ENCODE data around the gene EYA2. TPM values are rescaled to one million over a fixed set of nuclear protein-coding genes. Genes with fewer than 3 reads are reported as not detected.

EYA2 gene
- total RNA-seq, 1 experiment from 2014 or later: 0.33 TPM

DNA sequence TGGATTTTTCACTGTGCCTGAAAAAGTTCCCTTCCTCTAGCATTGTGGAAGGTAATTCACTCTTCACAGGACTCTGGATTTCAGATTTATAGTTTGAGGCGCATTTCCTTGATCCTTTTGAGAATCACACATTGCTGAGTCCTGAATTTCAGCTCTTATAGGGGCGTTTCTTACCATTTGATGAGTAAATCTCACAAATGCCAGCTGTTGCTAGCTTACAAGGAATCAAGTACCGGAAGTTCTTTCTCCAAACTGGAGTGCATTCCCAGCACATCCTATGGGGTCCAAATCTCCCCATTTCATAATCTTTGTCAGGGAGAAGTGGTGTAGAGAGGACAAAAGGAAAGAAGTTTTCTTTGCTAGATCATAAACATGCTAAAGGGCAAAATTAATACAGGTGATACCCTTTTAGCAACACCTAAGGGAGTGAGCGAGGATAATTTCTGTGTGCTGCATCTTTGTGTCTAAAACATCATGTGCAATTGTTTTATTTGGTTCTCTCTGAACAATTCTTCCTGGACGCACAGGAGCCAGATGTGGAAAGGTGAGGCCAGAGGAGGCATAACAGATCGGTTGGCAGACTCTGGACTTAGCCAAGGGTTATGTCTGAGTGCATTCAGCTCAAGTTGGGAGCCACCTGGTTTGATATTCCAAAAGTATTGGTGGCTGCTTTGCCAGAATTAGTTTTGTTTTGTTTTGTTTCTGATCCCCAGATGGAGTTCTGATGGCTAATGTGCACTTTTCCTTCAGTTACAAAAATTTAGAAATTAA, 37.4 kb upstream of the EYA2 start:
- Histone ChIP-seq H3K27me3 (ENCODE audit: low read length) (peaks cover 36% of the 10 kb centered on the region), H3F3A (ENCODE audit: low read length, unreplicated experiment) (no peaks in the 10 kb centered on the region), H3K9me3 (ENCODE audit: low read length) (no peaks in the 10 kb centered on the region), H3K4me3 (ENCODE audit: low read length) (no peak overlapping the region), H3K9me2 (replicated peaks; ENCODE audit: low read length) (no peaks in the 10 kb centered on the region), H3K4me2 (ENCODE audit: low read length) (no peak overlapping the region), H3K36me3 (ENCODE audit: low read depth, low read length) (no peaks in the 10 kb centered on the region), H3K4me1 (ENCODE audit: insufficient read depth, low read length) (no peaks in the 10 kb centered on the region), H3K79me2 (ENCODE audit: low read length) (no peaks in the 10 kb centered on the region), H3K9ac (ENCODE audit: low read length) (no peak overlapping the region), H4K20me1 (ENCODE audit: low read length) (no peaks in the 10 kb centered on the region), H2AFZ (ENCODE audit: low read length) (no peak overlapping the region), H3K27ac (ENCODE audit: low read length) (no peak overlapping the region)
- ChIA-PET CTCF (no interaction called here), POLR2A (ENCODE audit: unreplicated experiment) (no interaction called here)
- intact Hi-C loops (cut with micrococcal nuclease): no loop called here
- no peak for TF ChIP-seq EZH2phosphoT487 (IDR thresholded peaks at IDR 0.05; ENCODE audit: borderline replicate concordance, low read length)
- TF ChIP-seq EZH2 (IDR thresholded peaks at IDR 0.05; ENCODE audit: low read length, unreplicated experiment): no peak
- TF ChIP-seq, protein P1, sequence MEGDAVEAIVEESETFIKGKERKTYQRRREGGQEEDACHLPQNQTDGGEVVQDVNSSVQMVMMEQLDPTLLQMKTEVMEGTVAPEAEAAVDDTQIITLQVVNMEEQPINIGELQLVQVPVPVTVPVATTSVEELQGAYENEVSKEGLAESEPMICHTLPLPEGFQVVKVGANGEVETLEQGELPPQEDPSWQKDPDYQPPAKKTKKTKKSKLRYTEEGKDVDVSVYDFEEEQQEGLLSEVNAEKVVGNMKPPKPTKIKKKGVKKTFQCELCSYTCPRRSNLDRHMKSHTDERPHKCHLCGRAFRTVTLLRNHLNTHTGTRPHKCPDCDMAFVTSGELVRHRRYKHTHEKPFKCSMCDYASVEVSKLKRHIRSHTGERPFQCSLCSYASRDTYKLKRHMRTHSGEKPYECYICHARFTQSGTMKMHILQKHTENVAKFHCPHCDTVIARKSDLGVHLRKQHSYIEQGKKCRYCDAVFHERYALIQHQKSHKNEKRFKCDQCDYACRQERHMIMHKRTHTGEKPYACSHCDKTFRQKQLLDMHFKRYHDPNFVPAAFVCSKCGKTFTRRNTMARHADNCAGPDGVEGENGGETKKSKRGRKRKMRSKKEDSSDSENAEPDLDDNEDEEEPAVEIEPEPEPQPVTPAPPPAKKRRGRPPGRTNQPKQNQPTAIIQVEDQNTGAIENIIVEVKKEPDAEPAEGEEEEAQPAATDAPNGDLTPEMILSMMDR (conservative IDR thresholded peaks at IDR 0.05; ENCODE audit: low read depth, low read length): no peak
- DNase-seq (no peak), ATAC-seq (no peak)
- BruUV-seq (replicated peaks): no TSS peak

DNA sequence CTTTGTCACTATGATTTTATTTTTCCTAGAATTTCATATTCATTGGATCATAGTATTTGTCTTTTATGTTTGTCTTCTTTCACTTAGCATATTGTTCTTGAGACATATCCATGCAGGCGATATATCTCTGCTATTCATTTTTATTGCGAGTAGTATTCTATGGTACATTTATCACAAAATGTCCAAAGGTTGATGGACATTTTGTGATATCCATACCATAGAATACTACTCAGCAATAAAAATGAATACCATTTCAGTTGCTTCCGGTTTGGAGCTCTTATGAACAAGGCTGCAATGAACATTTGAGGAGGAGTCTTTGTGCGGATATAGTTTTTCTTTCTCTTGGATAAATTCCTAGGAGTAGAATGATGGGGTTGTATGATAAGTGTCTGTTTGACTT, 28.8 kb upstream of the EYA2 start:
- Histone ChIP-seq H3K79me2 (ENCODE audit: low read length) (no peaks in the 10 kb centered on the region), H3K4me2 (ENCODE audit: low read length) (no peak overlapping the region), H3K27ac (ENCODE audit: low read length) (no peak overlapping the region), H3K4me3 (ENCODE audit: low read length) (no peak overlapping the region), H3F3A (ENCODE audit: low read length, unreplicated experiment) (no peaks in the 10 kb centered on the region), H4K20me1 (ENCODE audit: low read length) (no peaks in the 10 kb centered on the region), H3K27me3 (ENCODE audit: low read length) (peaks cover 32% of the 10 kb centered on the region), H2AFZ (ENCODE audit: low read length) (no peak overlapping the region), H3K9me3 (ENCODE audit: low read length) (no peaks in the 10 kb centered on the region), H3K9ac (ENCODE audit: low read length) (no peak overlapping the region), H3K4me1 (ENCODE audit: insufficient read depth, low read length) (no peaks in the 10 kb centered on the region), H3K36me3 (ENCODE audit: low read depth, low read length) (no peaks in the 10 kb centered on the region), H3K9me2 (replicated peaks; ENCODE audit: low read length) (no peaks in the 10 kb centered on the region)
- intact Hi-C loops (cut with micrococcal nuclease): no loop called here
- CTCF ChIA-PET: no interaction called here
- POLR2A ChIA-PET (ENCODE audit: unreplicated experiment): no interaction called here
- BruUV-seq (replicated peaks): no TSS peak
- ATAC-seq (no peak), DNase-seq (no peak)
- TF ChIP-seq EZH2phosphoT487 (IDR thresholded peaks at IDR 0.05; ENCODE audit: borderline replicate concordance, low read length) (no peak), EZH2 (IDR thresholded peaks at IDR 0.05; ENCODE audit: low read length, unreplicated experiment) (no peak)
- TF ChIP-seq, protein P1 (conservative IDR thresholded peaks at IDR 0.05; ENCODE audit: low read depth, low read length): no peak

DNA sequence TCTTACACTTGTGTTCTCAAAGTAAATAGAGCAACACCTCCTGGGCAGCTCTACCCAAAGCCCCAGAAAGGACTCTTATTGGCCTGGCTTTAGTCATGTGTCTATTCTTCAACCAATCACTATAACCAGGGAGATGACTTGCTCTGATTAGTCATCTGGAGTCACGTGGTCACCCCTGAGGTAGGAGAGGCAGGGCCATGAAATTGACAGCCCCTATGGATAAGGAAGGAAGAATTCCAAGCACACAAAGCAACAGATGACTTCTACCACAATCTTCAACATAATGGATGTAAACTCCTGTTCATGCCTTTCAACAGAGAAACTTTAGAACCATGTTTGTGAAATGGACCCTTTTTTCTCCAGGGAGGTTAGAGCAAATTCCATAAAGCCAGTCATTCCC, 24.6 kb upstream of the EYA2 start:
- no peak for TF ChIP-seq EZH2phosphoT487 (IDR thresholded peaks at IDR 0.05; ENCODE audit: borderline replicate concordance, low read length)
- TF ChIP-seq, protein P1 (conservative IDR thresholded peaks at IDR 0.05; ENCODE audit: low read depth, low read length): no peak
- TF ChIP-seq EZH2 (IDR thresholded peaks at IDR 0.05; ENCODE audit: low read length, unreplicated experiment): no peak
- H3K9me2 ChIP-seq (replicated peaks; ENCODE audit: low read length): no peaks in the 10 kb centered on the region
- peaks cover 17% of the 10 kb centered on the region for H3K27me3 ChIP-seq (ENCODE audit: low read length)
- no peaks in the 10 kb centered on the region for H3K9me3 ChIP-seq (ENCODE audit: low read length)
- H4K20me1 ChIP-seq (ENCODE audit: low read length): no peaks in the 10 kb centered on the region
- H3K9ac ChIP-seq (ENCODE audit: low read length): no peak overlapping the region
- H3K4me2 ChIP-seq (ENCODE audit: low read length): no peak overlapping the region
- no peaks in the 10 kb centered on the region for H3K4me1 ChIP-seq (ENCODE audit: insufficient read depth, low read length)
- H3K79me2 ChIP-seq (ENCODE audit: low read length): no peaks in the 10 kb centered on the region
- no peaks in the 10 kb centered on the region for H3F3A ChIP-seq (ENCODE audit: low read length, unreplicated experiment)
- H3K27ac ChIP-seq (ENCODE audit: low read length): no peak overlapping the region
- no peak overlapping the region for H3K4me3 ChIP-seq (ENCODE audit: low read length)
- ATAC-seq (no peak), DNase-seq (no peak)
- intact Hi-C loops (cut with micrococcal nuclease): no loop called here
- H2AFZ ChIP-seq (ENCODE audit: low read length): no peak overlapping the region
- no peaks in the 10 kb centered on the region for H3K36me3 ChIP-seq (ENCODE audit: low read depth, low read length)
- ChIA-PET CTCF (no interaction called here), POLR2A (ENCODE audit: unreplicated experiment) (no interaction called here)
- no TSS peak for BruUV-seq (replicated peaks)
